ENCODE results near the gene MOB2. TPM values are rescaled to one million over a fixed set of nuclear protein-coding genes. Genes with fewer than 3 reads are reported as not detected.

Gene MOB2
- total RNA-seq, 2 donors from 2014 or later = 65.0 to 65.7 TPM

DNA sequence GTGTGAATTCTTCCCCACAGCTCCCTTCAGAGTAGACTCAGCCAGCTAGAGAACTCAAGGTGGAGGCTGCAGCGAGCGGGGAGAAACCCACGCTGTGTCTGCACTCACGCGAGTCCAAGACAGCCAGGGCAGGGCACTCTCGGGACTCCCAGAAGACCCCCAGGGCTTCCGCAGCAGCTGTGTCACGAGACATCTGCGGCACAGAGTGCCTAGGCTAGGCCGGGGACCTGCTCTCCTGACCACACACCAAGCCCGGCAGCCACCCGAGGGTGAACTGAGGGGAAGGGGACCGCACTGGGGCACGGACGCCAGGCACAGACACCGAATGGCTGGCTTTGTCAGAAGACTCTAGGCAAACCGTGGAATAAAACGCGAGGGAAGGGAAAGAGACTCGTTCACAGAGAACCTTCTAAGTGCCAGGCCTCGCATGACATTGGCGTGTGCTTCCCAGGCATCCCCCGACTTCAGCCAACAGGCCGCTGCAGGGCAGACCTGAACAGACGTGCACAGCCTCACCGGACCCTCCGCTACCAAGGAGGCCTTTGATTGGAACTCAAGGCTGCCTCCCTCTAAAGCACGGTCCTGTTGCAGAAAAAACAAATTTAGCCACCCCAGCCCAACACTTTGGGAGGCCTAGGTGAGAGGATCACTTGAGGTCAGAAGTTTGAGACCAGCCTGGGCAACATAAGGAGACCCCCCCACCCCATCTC lies 18.2 kb upstream of the MOB2 start:
- H3K4me1 Mint-ChIP-seq = peaks cover 35% of the 10 kb centered on the region
- no peaks in the 10 kb centered on the region for H3K9me3 ChIP-seq (ENCODE audit: control insufficient read depth, low read length, poor library complexity, severe bottlenecking)
- no peaks in the 10 kb centered on the region for H3K27me3 Mint-ChIP-seq
- ATAC-seq = no peak
- no peak overlapping the region for H3K27ac Mint-ChIP-seq
- no peak overlapping the region for H3K4me3 Mint-ChIP-seq
- DNase-seq = no peak
- peaks cover 7% of the 10 kb centered on the region for H3K36me3 Mint-ChIP-seq (ENCODE audit: low read depth)

DNA sequence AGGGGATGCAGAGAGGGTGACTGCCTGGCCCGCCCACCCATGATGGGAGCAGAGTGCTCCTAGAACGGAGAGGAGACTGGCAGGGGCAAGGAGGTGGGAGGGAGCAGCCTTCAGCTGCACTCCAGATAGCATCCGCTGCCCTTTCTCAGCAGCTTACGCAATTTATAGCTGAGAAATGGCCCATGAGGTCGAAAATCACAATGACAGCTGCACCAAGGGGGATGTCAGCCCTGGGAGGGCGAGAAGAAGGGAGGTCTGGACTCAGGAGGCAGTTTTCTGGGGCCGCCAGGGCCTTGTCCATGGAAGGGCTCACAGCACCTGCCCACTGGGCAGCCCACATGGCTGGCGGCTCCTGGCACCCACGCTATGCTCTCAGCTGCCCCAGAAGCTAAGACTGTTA lies 17.6 kb upstream of the MOB2 start:
- peak overlapping the region; percentile 63 for H3K27ac Mint-ChIP-seq
- H3K4me1 Mint-ChIP-seq = peaks cover 30% of the 10 kb centered on the region
- ATAC-seq = no peak
- no peak for DNase-seq
- H3K4me3 Mint-ChIP-seq = no peak overlapping the region
- H3K9me3 ChIP-seq (ENCODE audit: control insufficient read depth, low read length, poor library complexity, severe bottlenecking) = no peaks in the 10 kb centered on the region
- no peaks in the 10 kb centered on the region for H3K27me3 Mint-ChIP-seq
- H3K36me3 Mint-ChIP-seq (ENCODE audit: low read depth) = peaks cover 7% of the 10 kb centered on the region

DNA sequence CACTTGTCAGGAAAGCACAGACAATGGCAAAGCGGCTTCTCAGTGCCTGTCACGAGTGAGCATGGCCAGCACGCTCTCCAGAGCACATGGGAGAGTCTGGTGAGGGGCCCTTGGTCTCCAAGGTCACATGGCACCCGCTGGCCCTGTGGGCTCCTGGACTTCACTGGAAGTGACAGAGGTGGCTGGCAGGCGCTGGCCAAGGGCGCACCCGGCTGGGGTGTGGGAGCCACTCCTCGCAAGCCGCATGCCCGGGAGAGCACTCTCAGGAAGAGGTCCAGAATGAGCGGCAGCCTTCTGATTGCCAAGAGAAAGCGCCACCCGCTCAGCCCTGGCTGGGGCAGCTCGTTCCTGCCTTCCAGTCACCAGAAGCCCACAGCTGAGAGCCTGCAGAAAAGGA lies 17.1 kb upstream of the MOB2 start:
- ATAC-seq (no peak), DNase-seq (no peak)
- Mint-ChIP-seq H3K4me3 (no peak overlapping the region), H3K27ac (peak overlapping the region; percentile 63), H3K36me3 (ENCODE audit: low read depth) (peaks cover 9% of the 10 kb centered on the region), H3K27me3 (no peaks in the 10 kb centered on the region), H3K4me1 (peaks cover 32% of the 10 kb centered on the region)
- H3K9me3 ChIP-seq (ENCODE audit: control insufficient read depth, low read length, poor library complexity, severe bottlenecking) = no peaks in the 10 kb centered on the region

DNA sequence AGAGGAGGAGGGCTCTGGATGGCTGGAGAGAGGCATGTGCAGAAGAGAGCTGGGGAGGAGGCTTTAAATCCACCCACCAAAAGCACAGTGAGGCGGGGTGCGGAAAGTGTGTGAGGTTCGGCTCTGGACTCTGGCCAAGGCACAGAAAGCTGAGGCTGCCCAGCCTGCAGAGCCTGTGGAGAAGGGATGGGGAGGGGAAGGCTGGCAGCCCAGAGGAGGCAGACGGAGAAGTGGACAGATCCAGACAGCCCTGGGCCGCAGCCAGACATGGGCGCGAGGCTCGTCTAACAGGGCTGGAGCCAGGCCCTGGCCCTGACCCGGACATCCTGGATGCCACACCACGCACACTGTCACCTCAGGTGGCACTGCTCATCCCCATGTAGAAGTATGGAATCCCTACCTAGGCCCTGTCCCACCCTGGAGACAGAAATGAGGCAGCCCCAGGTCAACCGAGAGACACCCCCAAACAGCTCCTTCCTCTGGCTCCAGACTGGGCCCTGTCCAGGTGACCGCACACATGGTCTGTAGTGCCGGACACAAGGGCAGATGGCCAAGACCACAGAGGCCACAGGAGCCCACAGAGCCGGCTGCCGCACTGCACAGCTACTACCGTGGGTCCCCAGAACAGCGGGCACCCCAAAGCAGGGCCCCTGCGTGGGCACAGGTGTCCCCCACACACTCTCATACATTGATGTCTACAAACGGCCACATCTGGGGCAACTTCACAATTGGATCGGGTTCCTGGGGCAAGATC lies 16.6 kb upstream of the MOB2 start:
- no peaks in the 10 kb centered on the region for H3K27me3 Mint-ChIP-seq
- DNase-seq = no peak
- peaks cover 9% of the 10 kb centered on the region for H3K36me3 Mint-ChIP-seq (ENCODE audit: low read depth)
- no peak for ATAC-seq
- H3K4me3 Mint-ChIP-seq = no peak overlapping the region
- H3K4me1 Mint-ChIP-seq = peaks cover 37% of the 10 kb centered on the region
- no peaks in the 10 kb centered on the region for H3K9me3 ChIP-seq (ENCODE audit: control insufficient read depth, low read length, poor library complexity, severe bottlenecking)
- peak overlapping the region; percentile 63 for H3K27ac Mint-ChIP-seq

DNA sequence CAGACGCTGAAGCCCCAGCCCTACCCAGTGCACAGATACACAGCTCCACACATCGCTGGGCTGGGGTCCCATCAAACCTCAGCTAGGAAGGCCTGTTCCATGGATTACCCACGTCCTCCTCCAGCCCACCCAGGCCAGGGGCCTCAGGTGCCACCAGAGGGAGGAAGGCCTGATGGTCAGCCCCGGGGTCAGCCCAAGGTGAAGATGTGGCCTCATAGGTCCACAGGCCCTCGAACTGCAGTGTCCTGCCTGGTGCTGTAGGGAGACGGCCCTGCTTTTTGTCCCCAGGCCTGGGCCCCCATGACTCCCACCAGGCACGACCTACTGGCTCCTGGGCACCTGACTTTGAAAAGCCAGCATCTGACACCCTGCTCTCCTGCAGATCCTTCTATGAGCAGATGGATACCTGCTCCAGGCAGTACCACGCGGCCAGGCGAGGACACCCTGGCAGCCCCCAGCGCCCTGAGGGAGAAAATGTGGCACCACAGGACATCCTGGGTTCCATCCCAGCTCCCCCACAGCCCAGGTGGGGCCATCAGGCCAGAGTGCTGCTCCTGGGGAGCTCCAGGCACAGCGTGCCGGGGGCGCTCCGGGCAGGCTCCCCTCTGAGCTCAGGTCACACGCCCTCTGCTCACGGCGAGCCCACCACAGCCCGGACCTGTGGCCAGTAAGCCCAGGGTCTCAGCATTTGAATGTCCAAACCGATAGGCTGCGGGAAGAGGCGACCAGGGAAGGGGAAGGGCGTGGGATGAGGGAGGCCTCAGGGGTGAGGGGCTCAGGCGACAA lies 15.8 kb upstream of the MOB2 start:
- H3K4me3 Mint-ChIP-seq = no peak overlapping the region
- no peaks in the 10 kb centered on the region for H3K9me3 ChIP-seq (ENCODE audit: control insufficient read depth, low read length, poor library complexity, severe bottlenecking)
- H3K27ac Mint-ChIP-seq = no peak overlapping the region
- ATAC-seq = no peak
- peaks cover 39% of the 10 kb centered on the region for H3K4me1 Mint-ChIP-seq
- no peaks in the 10 kb centered on the region for H3K27me3 Mint-ChIP-seq
- H3K36me3 Mint-ChIP-seq (ENCODE audit: low read depth) = peaks cover 9% of the 10 kb centered on the region
- DNase-seq = no peak

DNA sequence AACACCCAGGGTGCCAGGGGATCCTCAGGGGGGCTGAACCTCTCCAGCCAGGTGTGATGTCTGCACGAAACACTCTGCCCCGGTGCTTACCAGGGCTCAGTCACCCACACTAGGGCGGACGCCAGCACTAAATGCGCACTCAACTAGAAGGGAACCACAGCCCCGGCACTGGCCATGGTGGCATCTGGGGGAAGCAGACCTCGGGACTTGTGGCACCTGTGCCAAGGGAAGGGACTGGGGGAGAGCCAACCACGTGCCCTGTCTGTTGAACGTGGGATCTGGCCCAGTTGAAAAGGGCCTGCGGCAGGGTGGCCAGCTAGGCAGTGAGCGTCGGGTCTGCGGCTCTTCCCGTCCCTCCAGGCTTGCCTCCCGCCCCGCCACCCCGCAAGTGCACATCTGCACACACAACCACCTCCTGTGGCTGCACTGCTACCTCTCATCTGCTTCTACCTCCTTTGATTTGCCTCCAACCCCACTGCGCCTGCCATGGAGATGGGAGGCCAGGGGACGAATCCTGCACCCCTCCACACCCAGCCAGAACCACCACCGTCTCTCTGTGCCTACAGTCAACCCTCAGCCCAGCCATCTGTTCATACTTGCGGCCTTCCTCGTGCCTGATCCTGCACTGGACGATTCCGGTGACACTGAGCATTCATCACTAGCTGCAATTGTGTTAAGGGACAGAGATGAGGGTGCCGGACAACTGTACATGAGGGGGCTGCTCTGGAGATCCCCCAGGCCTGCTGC lies 15.0 kb upstream of the MOB2 start:
- Mint-ChIP-seq H3K27ac (no peak overlapping the region), H3K36me3 (ENCODE audit: low read depth) (peaks cover 9% of the 10 kb centered on the region), H3K27me3 (no peaks in the 10 kb centered on the region), H3K4me1 (peaks cover 45% of the 10 kb centered on the region), H3K4me3 (no peak overlapping the region)
- H3K9me3 ChIP-seq (ENCODE audit: control insufficient read depth, low read length, poor library complexity, severe bottlenecking) = no peaks in the 10 kb centered on the region
- ATAC-seq (no peak), DNase-seq (no peak)

DNA sequence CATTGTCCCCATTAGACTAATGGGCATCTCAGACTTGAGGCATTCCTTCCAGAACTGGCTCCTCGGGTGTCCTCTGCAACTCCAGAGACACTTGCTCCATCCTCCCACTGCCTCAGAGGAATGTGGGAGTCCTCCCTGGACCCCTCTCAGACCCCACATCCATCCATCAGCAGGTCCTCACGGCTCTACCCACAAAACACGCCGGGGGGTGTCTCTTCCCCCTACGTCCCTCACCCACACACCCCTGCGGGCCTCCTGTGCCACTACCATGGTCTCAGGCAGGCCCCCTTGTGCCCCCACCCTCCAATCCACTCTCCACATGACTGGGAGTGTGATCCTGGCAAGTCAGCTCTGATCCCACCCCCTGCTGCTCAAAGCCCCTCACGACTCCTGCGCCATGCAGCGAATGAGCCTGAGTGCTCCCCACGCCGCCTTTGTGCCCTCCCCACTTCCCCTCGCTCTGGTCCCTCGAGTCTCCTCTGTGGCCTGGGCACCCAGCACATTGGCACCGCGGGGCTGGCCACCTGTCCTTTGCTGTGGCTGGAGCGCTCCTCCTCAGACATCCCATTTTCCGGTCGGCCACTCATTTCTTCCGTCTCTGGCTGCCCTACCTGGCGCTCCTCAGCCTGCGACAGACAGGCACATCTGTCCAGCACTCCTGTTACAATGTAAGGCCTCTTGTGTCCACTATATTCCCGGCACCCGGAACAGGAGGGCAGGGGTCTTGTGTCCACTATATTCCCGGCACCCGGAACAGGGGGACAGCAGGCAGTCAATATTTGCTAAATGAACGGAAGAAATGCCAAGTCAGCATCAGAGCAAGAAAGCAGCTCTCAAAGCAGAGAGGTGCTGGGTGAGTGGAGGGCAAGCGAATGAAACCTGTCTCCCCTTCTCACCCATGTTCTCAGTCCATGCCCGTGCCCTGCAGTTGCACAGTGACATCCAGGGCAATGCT lies 14.2 kb upstream of the MOB2 start:
- no peak overlapping the region for H3K27ac Mint-ChIP-seq
- DNase-seq (no peak), ATAC-seq (no peak)
- H3K27me3 Mint-ChIP-seq = no peaks in the 10 kb centered on the region
- H3K4me1 Mint-ChIP-seq = peaks cover 50% of the 10 kb centered on the region
- H3K9me3 ChIP-seq (ENCODE audit: control insufficient read depth, low read length, poor library complexity, severe bottlenecking) = no peaks in the 10 kb centered on the region
- peaks cover 9% of the 10 kb centered on the region for H3K36me3 Mint-ChIP-seq (ENCODE audit: low read depth)
- H3K4me3 Mint-ChIP-seq = no peak overlapping the region

DNA sequence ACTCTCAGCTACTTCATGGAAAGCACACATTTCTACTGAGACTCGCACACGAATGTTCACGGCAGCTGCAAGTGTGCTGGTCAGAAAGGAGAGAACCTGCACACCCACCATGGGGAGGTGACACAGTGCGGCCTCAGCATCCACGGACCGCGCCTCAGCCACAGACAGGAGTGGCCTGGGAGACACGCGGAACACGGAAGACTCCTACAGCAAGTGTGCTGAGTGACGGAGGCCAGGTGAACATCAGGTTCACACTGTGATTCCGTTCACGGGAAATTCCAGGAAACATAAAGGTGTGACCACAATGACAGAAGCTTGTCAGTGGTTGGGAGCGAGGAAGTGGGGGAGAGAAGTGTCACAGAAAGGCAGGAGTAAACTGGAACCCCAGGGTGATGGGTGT lies 13.3 kb upstream of the MOB2 start:
- H3K36me3 Mint-ChIP-seq (ENCODE audit: low read depth) = peaks cover 9% of the 10 kb centered on the region
- H3K27me3 Mint-ChIP-seq = no peaks in the 10 kb centered on the region
- no peaks in the 10 kb centered on the region for H3K9me3 ChIP-seq (ENCODE audit: control insufficient read depth, low read length, poor library complexity, severe bottlenecking)
- no peak overlapping the region for H3K4me3 Mint-ChIP-seq
- ATAC-seq (no peak), DNase-seq (no peak)
- H3K27ac Mint-ChIP-seq = no peak overlapping the region
- H3K4me1 Mint-ChIP-seq = peaks cover 51% of the 10 kb centered on the region

DNA sequence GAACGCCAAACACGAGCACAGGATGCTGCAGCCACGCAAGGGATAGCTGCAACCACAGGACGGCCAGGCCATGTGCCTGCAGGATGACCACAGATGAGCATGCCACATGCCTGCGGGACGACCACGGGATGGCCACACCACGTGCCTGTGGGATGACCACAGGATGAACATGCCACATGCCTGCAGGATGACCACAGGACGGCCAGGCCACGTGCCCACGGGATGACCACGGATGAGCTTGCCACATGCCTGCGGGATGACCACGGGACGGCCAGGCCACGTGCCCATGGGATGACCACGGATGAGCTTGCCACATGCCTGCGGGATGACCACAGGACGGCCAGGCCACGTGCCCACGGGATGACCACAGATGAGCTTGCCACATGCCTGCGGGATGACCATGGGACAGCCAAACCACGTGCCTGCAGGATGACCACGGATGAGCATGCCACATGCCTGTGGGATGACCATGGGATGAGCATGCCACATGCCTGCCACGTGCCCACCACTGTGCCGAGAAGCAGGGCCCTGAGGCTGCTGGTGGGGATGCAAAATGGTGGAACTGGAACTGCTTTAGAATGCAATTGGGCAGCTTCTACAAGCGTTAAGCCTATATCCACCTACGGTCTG lies 12.8 kb upstream of the MOB2 start:
- H3K4me3 Mint-ChIP-seq = no peak overlapping the region
- DNase-seq = no peak
- H3K27ac Mint-ChIP-seq = no peak overlapping the region
- H3K36me3 Mint-ChIP-seq (ENCODE audit: low read depth) = peaks cover 9% of the 10 kb centered on the region
- peaks cover 55% of the 10 kb centered on the region for H3K4me1 Mint-ChIP-seq
- H3K9me3 ChIP-seq (ENCODE audit: control insufficient read depth, low read length, poor library complexity, severe bottlenecking) = no peaks in the 10 kb centered on the region
- no peak for ATAC-seq
- no peaks in the 10 kb centered on the region for H3K27me3 Mint-ChIP-seq

DNA sequence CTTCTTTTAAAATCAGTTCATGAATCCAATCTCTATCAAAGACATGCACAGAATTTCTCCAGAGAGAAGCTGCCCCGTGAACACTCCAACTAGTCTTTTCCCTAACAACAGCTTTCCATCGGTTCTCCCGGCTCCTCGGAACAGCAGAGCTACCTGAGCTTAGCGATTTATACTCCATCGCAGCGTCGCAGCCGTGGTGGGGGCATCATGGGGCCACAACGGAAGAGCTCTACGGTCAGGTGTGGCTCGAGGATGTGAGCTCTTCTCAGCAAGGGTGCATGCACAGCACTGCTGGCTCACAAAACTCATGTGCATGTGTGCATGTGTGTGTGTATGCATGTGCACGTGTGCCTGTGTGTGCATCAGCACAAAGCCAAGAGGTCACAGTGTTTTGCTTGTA lies 11.7 kb upstream of the MOB2 start:
- peak overlapping the region; percentile 59 for H3K4me3 Mint-ChIP-seq
- DNase-seq (no peak), ATAC-seq (no peak)
- no peak overlapping the region for H3K27ac Mint-ChIP-seq
- peaks cover 9% of the 10 kb centered on the region for H3K36me3 Mint-ChIP-seq (ENCODE audit: low read depth)
- H3K27me3 Mint-ChIP-seq = no peaks in the 10 kb centered on the region
- peaks cover 62% of the 10 kb centered on the region for H3K4me1 Mint-ChIP-seq
- H3K9me3 ChIP-seq (ENCODE audit: control insufficient read depth, low read length, poor library complexity, severe bottlenecking) = no peaks in the 10 kb centered on the region

DNA sequence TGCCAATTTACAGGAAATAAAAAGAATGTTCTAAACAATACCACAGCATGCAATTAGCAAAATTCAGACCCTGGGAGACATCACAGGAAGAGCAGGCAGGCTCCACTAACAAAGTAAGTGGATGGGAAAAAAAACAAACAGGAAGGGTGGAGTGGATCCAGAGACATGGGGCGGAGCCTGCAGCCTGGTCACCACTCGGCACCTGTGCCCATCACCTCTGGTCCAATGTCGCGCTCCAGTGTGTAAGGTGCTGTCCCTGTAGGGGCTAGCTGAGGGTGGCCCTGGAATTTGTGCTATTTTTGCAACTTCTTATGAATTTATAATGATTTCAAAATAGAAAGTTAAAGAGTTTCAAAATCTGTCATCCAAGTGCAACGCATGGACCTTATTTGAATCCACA lies 11.0 kb upstream of the MOB2 start:
- ATAC-seq (no peak), DNase-seq (no peak)
- Mint-ChIP-seq H3K4me1 (peaks cover 66% of the 10 kb centered on the region), H3K27ac (peak overlapping the region; percentile 39), H3K36me3 (ENCODE audit: low read depth) (peaks cover 9% of the 10 kb centered on the region), H3K4me3 (peak overlapping the region; percentile 70), H3K27me3 (no peaks in the 10 kb centered on the region)
- no peaks in the 10 kb centered on the region for H3K9me3 ChIP-seq (ENCODE audit: control insufficient read depth, low read length, poor library complexity, severe bottlenecking)

DNA sequence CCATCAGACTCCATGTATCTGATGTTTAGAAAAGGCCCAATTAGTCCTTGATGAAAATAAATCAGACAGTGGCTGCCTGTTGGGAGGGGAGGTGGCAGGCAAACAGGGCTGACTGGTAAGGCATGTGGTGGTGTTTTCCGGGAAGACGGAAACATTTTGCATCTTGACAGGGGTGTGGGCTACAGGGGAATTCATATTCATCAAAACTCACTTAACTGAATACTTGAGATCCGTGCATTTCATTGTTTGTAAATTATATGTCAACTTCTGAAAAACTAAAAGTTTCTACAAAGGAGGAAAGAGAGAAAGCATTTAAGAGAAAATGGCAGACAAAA lies 10.1 kb upstream of the MOB2 start:
- Mint-ChIP-seq H3K27ac (peak overlapping the region; percentile 39), H3K36me3 (ENCODE audit: low read depth) (peaks cover 8% of the 10 kb centered on the region), H3K4me1 (peaks cover 68% of the 10 kb centered on the region), H3K4me3 (no peak overlapping the region), H3K27me3 (no peaks in the 10 kb centered on the region)
- no peak for DNase-seq
- no peaks in the 10 kb centered on the region for H3K9me3 ChIP-seq (ENCODE audit: control insufficient read depth, low read length, poor library complexity, severe bottlenecking)
- ATAC-seq = no peak
